Liver (tissue), 9 donors: ENCODE data around the gene ANKRD44. TPM values are rescaled to one million over a fixed set of nuclear protein-coding genes. Genes with fewer than 3 reads are reported as not detected.
A peak's percentile ranks its signal among the peaks of the same experiment; 100 is the strongest.

ENCODE experiments used
- DNase-seq: peaks from one replicate; pipeline ENCODE4 v3.0.0-alpha.2; 2017; ENCODE audit warnings: low spot score
- H3K27ac ChIP-seq, 2 donors: one replicate each; pipeline ENCODE4 v1.7.0; 2013; ENCODE audit warnings: inconsistent platforms in 2 of 2, low read length in 2 of 2, control low read depth in 1 of 2, low read depth in 1 of 2, mild to moderate bottlenecking in 1 of 2
- H3K27me3 ChIP-seq, 4 donors: one replicate each; pipeline versions ENCODE4 v1.6.1 to v1.7.0; 2013; ENCODE audit warnings: low read length in 3 of 4, inconsistent platforms in 1 of 4, mild to moderate bottlenecking in 1 of 4, moderate library complexity in 1 of 4; ENCODE audit not compliant: control insufficient read depth in 4 of 4, insufficient read depth in 4 of 4
- H3K36me3 ChIP-seq, 4 donors: one replicate each; pipeline versions ENCODE4 v1.6.1 to v1.7.0; 2013; ENCODE audit warnings: low read length in 3 of 4, mild to moderate bottlenecking in 3 of 4, low read depth in 1 of 4, moderate library complexity in 1 of 4; ENCODE audit not compliant: control insufficient read depth in 4 of 4, insufficient read depth in 3 of 4
- H3K4me1 ChIP-seq, 4 donors: one replicate each; pipeline versions ENCODE4 v1.6.1 to v1.7.0; 2013; ENCODE audit warnings: low read length in 3 of 4, mild to moderate bottlenecking in 3 of 4, moderate library complexity in 1 of 4; ENCODE audit not compliant: control insufficient read depth in 4 of 4, insufficient read depth in 4 of 4
- H3K4me3 ChIP-seq, 3 donors: one replicate each; pipeline versions ENCODE4 v1.6.1 to v1.7.0; 2013; ENCODE audit warnings: low read length in 3 of 3, control low read depth in 1 of 3, low read depth in 1 of 3, mild to moderate bottlenecking in 1 of 3
- H3K9ac ChIP-seq, 2 donors: one replicate each; pipeline ENCODE4 v1.7.0; 2013; ENCODE audit warnings: low read length in 2 of 2, mild to moderate bottlenecking in 2 of 2, moderate library complexity in 2 of 2, control low read depth in 1 of 2, low read depth in 1 of 2
- H3K9me3 ChIP-seq, 4 donors: one replicate each; pipeline versions ENCODE4 v1.6.1 to v1.7.0; 2013; ENCODE audit warnings: low read length in 3 of 4; ENCODE audit not compliant: control insufficient read depth in 4 of 4
- EGR1 ChIP-seq, 2 donors: IDR thresholded peaks; 2 replicates each; pipeline ENCODE4 v1.6.1; 2016 to 2018; ENCODE audit warnings: antibody characterized with exemption in 2 of 2, low read depth in 2 of 2
- FOXA1 ChIP-seq: IDR thresholded peaks from 2 replicates; pipeline ENCODE4 v1.6.1; 2016; ENCODE audit warnings: antibody characterized with exemption
- FOXA2 ChIP-seq: IDR thresholded peaks from 2 replicates; pipeline ENCODE4 v1.6.1; 2016; ENCODE audit warnings: antibody characterized with exemption
- GABPA ChIP-seq, 2 donors: IDR thresholded peaks in 1 of 2; conservative IDR thresholded peaks in 1 of 2; 2 replicates each; pipeline ENCODE4 v1.6.1; 2016; ENCODE audit warnings: antibody characterized with exemption in 2 of 2, mild to moderate bottlenecking in 1 of 2, moderate library complexity in 1 of 2
- HNF4A ChIP-seq, 2 donors: conservative IDR thresholded peaks; 2 replicates each; pipeline ENCODE4 v1.6.1; 2016; ENCODE audit warnings: antibody characterized with exemption in 2 of 2, mild to moderate bottlenecking in 2 of 2
- JUND ChIP-seq, 2 donors: IDR thresholded peaks; 2 replicates each; pipeline ENCODE4 v1.6.1; 2016; ENCODE audit warnings: antibody characterized with exemption in 2 of 2
- MAX ChIP-seq: IDR thresholded peaks from 2 replicates; pipeline ENCODE4 v1.6.1; 2016; ENCODE audit warnings: antibody characterized with exemption
- NR2F2 ChIP-seq: IDR thresholded peaks from 2 replicates; pipeline ENCODE4 v1.6.1; 2016; ENCODE audit warnings: antibody characterized with exemption
- RAD21 ChIP-seq, 2 donors: IDR thresholded peaks; 2 replicates each; pipeline ENCODE4 v1.6.1; 2016; ENCODE audit warnings: antibody characterized with exemption in 2 of 2, mild to moderate bottlenecking in 2 of 2
- REST ChIP-seq: IDR thresholded peaks from 2 replicates; pipeline ENCODE4 v1.6.1; 2016; ENCODE audit warnings: antibody characterized with exemption, mild to moderate bottlenecking
- RXRA ChIP-seq, 2 donors: IDR thresholded peaks; 2 replicates each; pipeline ENCODE4 v1.6.1; 2017 to 2018; ENCODE audit warnings: antibody characterized with exemption in 2 of 2, mild to moderate bottlenecking in 1 of 2
- TAF1 ChIP-seq: conservative IDR thresholded peaks from 2 replicates; pipeline ENCODE4 v1.6.1; 2016; ENCODE audit warnings: antibody characterized with exemption, mild to moderate bottlenecking
- YY1 ChIP-seq: IDR thresholded peaks from 2 replicates; pipeline ENCODE4 v1.6.1; 2016; ENCODE audit warnings: antibody characterized with exemption, mild to moderate bottlenecking
- WGBS: extraction: QIAGEN DNeasy Blood & Tissue Kit; methylation state at CpG from one replicate; pipeline ENCODE4 v1.1.7; 2013; 5-methylcytosine and 5-hydroxymethylcytosine counted together
- polyA plus RNA-seq, 2 donors: library from polyadenylated mRNA; stranded (reverse) in 1 of 2; unstranded in 1 of 2; fragments of 200-250 nt in 1 of 2; fragments of >200 nt in 1 of 2; fragmentation: Nextera tagmentation in 1 of 2; extraction: Ambion mirVana in 1 of 2; gene quantifications; one replicate each; pipeline versions ENCODE4 v1.2.1 to v1.2.3, GENCODE V29; 2013 to 2015
- total RNA-seq, 2 donors: library from RNA; depleted of rRNA; stranded (reverse); fragments of >200 nt; gene quantifications; one replicate each; pipeline ENCODE4 v1.2.3, GENCODE V29; 2014
- TF ChIP-seq, protein P1 (sequence below): fragments of 150-350 bp; IDR thresholded peaks from 2 replicates; pipeline ENCODE4 v1.5.1; 2017; ENCODE audit warnings: improper control_type of control experiment, low read depth, low read length; ENCODE audit not compliant: missing input control
- TF ChIP-seq, protein P2 (sequence below): IDR thresholded peaks from 2 replicates; pipeline ENCODE4 v1.6.1; 2016; ENCODE audit warnings: antibody characterized with exemption
- TF ChIP-seq, protein P3 (sequence below): IDR thresholded peaks from 2 replicates; pipeline ENCODE4 v1.6.1; 2016; ENCODE audit warnings: antibody characterized with exemption
- donor health status: healthy.
- donor health status: healthy.
- donor health status: healthy.
- donor health status: healthy.
- donor health status: healthy.

ANKRD44 gene
- total and polyA plus RNA-seq, 4 donors = 3.8 to 18.2 (median 6.8) TPM

DNA sequence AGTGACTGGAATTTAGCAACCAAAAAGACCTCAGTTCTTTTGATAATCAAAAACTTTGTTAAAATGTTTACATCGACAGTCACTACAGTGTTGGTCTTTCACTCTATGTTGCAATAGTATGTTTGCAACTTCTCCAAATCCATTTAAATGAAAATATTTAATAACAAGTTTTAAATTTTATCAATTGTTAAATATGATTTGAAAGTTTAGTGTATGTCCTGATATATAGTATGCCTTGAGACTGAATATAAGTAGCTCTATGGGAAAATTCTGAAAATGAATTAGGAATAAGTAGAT, 109.9 kb downstream of the ANKRD44 start:
- 23% methylated on average over 1 of the region's 1 CpG for WGBS

GRCh38 chr2:197200051-197200761, 110.4 kb downstream of the ANKRD44 start:
- Histone ChIP-seq H3K36me3 (no peaks in the 10 kb centered on the region), H3K4me3 (no peak overlapping the region), H3K27ac (peak overlapping the region in 1 of 2 donors; percentile 19), H3K27me3 (no peaks in the 10 kb centered on the region), H3K9ac (peak overlapping the region in 1 of 2 donors; percentile 35), H3K9me3 (no peaks in the 10 kb centered on the region), H3K4me1 (peaks cover 0 to 13% (median 3%) of the 10 kb centered on the region in 4 donors)
- TF ChIP-seq, protein P1, sequence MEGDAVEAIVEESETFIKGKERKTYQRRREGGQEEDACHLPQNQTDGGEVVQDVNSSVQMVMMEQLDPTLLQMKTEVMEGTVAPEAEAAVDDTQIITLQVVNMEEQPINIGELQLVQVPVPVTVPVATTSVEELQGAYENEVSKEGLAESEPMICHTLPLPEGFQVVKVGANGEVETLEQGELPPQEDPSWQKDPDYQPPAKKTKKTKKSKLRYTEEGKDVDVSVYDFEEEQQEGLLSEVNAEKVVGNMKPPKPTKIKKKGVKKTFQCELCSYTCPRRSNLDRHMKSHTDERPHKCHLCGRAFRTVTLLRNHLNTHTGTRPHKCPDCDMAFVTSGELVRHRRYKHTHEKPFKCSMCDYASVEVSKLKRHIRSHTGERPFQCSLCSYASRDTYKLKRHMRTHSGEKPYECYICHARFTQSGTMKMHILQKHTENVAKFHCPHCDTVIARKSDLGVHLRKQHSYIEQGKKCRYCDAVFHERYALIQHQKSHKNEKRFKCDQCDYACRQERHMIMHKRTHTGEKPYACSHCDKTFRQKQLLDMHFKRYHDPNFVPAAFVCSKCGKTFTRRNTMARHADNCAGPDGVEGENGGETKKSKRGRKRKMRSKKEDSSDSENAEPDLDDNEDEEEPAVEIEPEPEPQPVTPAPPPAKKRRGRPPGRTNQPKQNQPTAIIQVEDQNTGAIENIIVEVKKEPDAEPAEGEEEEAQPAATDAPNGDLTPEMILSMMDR = no peak
- TF ChIP-seq NR2F2 (no peak), HNF4A (conservative IDR thresholded peaks at IDR 0.05) (no peak), GABPA (IDR thresholded peaks at IDR 0.05 in 1 of 2, conservative IDR thresholded peaks at IDR 0.05 in 1 of 2) (no peak), FOXA1 (no peak), JUND (IDR thresholded peaks at IDR 0.05) (no peak), TAF1 (no peak)
- TF ChIP-seq, protein P2, sequence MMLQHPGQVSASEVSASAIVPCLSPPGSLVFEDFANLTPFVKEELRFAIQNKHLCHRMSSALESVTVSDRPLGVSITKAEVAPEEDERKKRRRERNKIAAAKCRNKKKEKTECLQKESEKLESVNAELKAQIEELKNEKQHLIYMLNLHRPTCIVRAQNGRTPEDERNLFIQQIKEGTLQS = no peak
- no peak for DNase-seq
- 53% methylated on average over 3 of the region's 3 CpGs for WGBS

More for the DNA sequence above, 109.9 kb downstream of the ANKRD44 start:
- no peak for DNase-seq
- Histone ChIP-seq H3K4me3 (no peak overlapping the region), H3K27ac (no peak overlapping the region), H3K4me1 (peaks cover 0 to 13% (median 3%) of the 10 kb centered on the region in 4 donors), H3K36me3 (no peaks in the 10 kb centered on the region), H3K9me3 (no peaks in the 10 kb centered on the region), H3K9ac (peak overlapping the region in 1 of 2 donors; percentile 35), H3K27me3 (no peaks in the 10 kb centered on the region)
- TF ChIP-seq MAX (no peak), EGR1 (IDR thresholded peaks at IDR 0.05; ENCODE audit: low read depth in 2 of 2) (no peak), HNF4A (conservative IDR thresholded peaks at IDR 0.05) (no peak), JUND (IDR thresholded peaks at IDR 0.05) (no peak), REST (no peak), RXRA (IDR thresholded peaks at IDR 0.05) (no peak), FOXA2 (no peak), RAD21 (IDR thresholded peaks at IDR 0.05) (no peak), YY1 (no peak), GABPA (IDR thresholded peaks at IDR 0.05 in 1 of 2, conservative IDR thresholded peaks at IDR 0.05 in 1 of 2) (no peak)
- TF ChIP-seq, protein P2 = no peak
- TF ChIP-seq, protein P3, sequence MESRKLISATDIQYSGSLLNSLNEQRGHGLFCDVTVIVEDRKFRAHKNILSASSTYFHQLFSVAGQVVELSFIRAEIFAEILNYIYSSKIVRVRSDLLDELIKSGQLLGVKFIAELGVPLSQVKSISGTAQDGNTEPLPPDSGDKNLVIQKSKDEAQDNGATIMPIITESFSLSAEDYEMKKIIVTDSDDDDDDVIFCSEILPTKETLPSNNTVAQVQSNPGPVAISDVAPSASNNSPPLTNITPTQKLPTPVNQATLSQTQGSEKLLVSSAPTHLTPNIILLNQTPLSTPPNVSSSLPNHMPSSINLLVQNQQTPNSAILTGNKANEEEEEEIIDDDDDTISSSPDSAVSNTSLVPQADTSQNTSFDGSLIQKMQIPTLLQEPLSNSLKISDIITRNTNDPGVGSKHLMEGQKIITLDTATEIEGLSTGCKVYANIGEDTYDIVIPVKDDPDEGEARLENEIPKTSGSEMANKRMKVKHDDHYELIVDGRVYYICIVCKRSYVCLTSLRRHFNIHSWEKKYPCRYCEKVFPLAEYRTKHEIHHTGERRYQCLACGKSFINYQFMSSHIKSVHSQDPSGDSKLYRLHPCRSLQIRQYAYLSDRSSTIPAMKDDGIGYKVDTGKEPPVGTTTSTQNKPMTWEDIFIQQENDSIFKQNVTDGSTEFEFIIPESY = no peak
